ENCODE results near the gene SPTY2D1. TPM values are rescaled to one million over a fixed set of nuclear protein-coding genes. Genes with fewer than 3 reads are reported as not detected.
"Not testable (repeated sequence)": the region's sequence is repeated elsewhere in the genome, so short reads cannot be mapped to it uniquely, and the experiment has no call there.

SPTY2D1 gene
- total RNA-seq, 2 experiments from 2014 or later: 15.6 to 15.8 TPM

GRCh38 chr11:18668131-18668530, 34.0 kb upstream of the SPTY2D1 start:
- no peaks in the 10 kb centered on the region for H3K9me2 ChIP-seq (ENCODE audit: insufficient read depth, low read length)
- no peaks in the 10 kb centered on the region for H4K20me1 ChIP-seq (ENCODE audit: insufficient read depth, low read length)
- ChIA-PET POLR2A (no interaction called here), CTCF (ENCODE audit: unreplicated experiment) (no interaction called here)
- no peak overlapping the region for H2AFZ ChIP-seq (ENCODE audit: low read length)
- H3K4me1 ChIP-seq (ENCODE audit: insufficient read depth, low read length, poor library complexity, severe bottlenecking): no peaks in the 10 kb centered on the region
- no peak for TF ChIP-seq EZH2phosphoT487 (IDR thresholded peaks at IDR 0.05; ENCODE audit: borderline replicate concordance, low read depth, low read length)
- TF ChIP-seq, protein P1, sequence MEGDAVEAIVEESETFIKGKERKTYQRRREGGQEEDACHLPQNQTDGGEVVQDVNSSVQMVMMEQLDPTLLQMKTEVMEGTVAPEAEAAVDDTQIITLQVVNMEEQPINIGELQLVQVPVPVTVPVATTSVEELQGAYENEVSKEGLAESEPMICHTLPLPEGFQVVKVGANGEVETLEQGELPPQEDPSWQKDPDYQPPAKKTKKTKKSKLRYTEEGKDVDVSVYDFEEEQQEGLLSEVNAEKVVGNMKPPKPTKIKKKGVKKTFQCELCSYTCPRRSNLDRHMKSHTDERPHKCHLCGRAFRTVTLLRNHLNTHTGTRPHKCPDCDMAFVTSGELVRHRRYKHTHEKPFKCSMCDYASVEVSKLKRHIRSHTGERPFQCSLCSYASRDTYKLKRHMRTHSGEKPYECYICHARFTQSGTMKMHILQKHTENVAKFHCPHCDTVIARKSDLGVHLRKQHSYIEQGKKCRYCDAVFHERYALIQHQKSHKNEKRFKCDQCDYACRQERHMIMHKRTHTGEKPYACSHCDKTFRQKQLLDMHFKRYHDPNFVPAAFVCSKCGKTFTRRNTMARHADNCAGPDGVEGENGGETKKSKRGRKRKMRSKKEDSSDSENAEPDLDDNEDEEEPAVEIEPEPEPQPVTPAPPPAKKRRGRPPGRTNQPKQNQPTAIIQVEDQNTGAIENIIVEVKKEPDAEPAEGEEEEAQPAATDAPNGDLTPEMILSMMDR (conservative IDR thresholded peaks at IDR 0.05; ENCODE audit: low read length): no peak
- no peak overlapping the region for H3K4me2 ChIP-seq (ENCODE audit: low read length)
- no TSS peak for BruUV-seq (replicated peaks)
- no peaks in the 10 kb centered on the region for H3K36me3 ChIP-seq (ENCODE audit: insufficient read depth, low read length)
- intact Hi-C loops (cut with micrococcal nuclease; ENCODE audit: unreplicated experiment): no loop called here
- H3K4me3 ChIP-seq (ENCODE audit: low read depth, low read length, poor library complexity, severe bottlenecking): no peak overlapping the region
- no peak overlapping the region for H3K27ac ChIP-seq (ENCODE audit: low read depth, low read length, poor library complexity, severe bottlenecking)
- no peaks in the 10 kb centered on the region for H3K79me2 ChIP-seq (ENCODE audit: insufficient read depth, low read depth, low read length)
- DNase-seq (ENCODE audit: low spot score): no peak
- H3K9me3 ChIP-seq (ENCODE audit: low read length): no peaks in the 10 kb centered on the region

DNA sequence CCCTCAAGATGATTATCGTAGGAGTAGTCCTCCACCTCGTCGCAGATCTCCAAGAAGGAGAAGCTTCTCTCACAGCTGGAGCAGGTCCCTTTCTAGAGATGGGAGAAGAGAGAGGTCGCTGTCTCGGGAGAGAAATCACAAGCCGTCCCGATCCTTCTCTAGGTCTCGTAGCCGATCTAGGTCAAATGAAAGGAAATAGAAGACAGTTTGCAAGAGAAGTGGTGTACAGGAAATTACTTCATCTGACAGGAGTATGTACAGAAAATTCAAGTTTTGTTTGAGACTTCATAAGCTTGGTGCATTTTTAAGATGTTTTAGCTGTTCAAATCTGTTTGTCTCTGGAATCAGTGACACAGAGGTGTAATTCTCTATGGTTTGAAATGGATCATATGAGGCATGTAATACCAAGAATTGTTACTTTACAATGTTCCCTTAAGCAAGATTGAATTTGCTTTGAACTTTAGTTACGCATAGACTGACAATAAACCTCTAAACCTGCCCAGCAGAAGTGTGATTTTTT, 31.3 kb upstream of the SPTY2D1 start:
- H3K4me1 ChIP-seq (ENCODE audit: insufficient read depth, low read length, poor library complexity, severe bottlenecking); H3K36me3 ChIP-seq (ENCODE audit: insufficient read depth, low read length); H3K27ac ChIP-seq (ENCODE audit: low read depth, low read length, poor library complexity, severe bottlenecking); H4K20me1 ChIP-seq (ENCODE audit: insufficient read depth, low read length); H3K9me3 ChIP-seq (ENCODE audit: low read length); H3K4me3 ChIP-seq (ENCODE audit: low read depth, low read length, poor library complexity, severe bottlenecking); CTCF ChIA-PET (ENCODE audit: unreplicated experiment); H3K4me2 ChIP-seq (ENCODE audit: low read length); intact Hi-C loops (cut with micrococcal nuclease; ENCODE audit: unreplicated experiment); BruUV-seq (replicated peaks); H2AFZ ChIP-seq (ENCODE audit: low read length); H3K79me2 ChIP-seq (ENCODE audit: insufficient read depth, low read depth, low read length); DNase-seq (ENCODE audit: low spot score); H3K9me2 ChIP-seq (ENCODE audit: insufficient read depth, low read length): not testable (repeated sequence)
- POLR2A ChIA-PET: interaction anchor here (0.6 to 1.1 kb wide), 2 partner anchors 10 to 11 kb away, joined by 4 to 7 read pairs; no protein-coding TSS in a partner anchor

GRCh38 chr11:18657673-18658072, 23.5 kb upstream of the SPTY2D1 start:
- Histone ChIP-seq H3K4me1 (ENCODE audit: insufficient read depth, low read length, poor library complexity, severe bottlenecking) (no peaks in the 10 kb centered on the region), H4K20me1 (ENCODE audit: insufficient read depth, low read length) (no peaks in the 10 kb centered on the region), H3K36me3 (ENCODE audit: insufficient read depth, low read length) (no peaks in the 10 kb centered on the region), H3K27ac (ENCODE audit: low read depth, low read length, poor library complexity, severe bottlenecking) (no peak overlapping the region), H3K4me3 (ENCODE audit: low read depth, low read length, poor library complexity, severe bottlenecking) (no peak overlapping the region), H3K79me2 (ENCODE audit: insufficient read depth, low read depth, low read length) (no peaks in the 10 kb centered on the region), H3K9me3 (ENCODE audit: low read length) (no peaks in the 10 kb centered on the region), H3K4me2 (ENCODE audit: low read length) (no peak overlapping the region), H2AFZ (ENCODE audit: low read length) (no peak overlapping the region), H3K9me2 (ENCODE audit: insufficient read depth, low read length) (no peaks in the 10 kb centered on the region)
- POLR2A ChIA-PET: no interaction called here
- intact Hi-C loops (cut with micrococcal nuclease; ENCODE audit: unreplicated experiment): no loop called here
- no TSS peak for BruUV-seq (replicated peaks)
- CTCF ChIA-PET (ENCODE audit: unreplicated experiment): no interaction called here
- TF ChIP-seq, protein P1 (conservative IDR thresholded peaks at IDR 0.05; ENCODE audit: low read length): no peak
- no peak for TF ChIP-seq EZH2phosphoT487 (IDR thresholded peaks at IDR 0.05; ENCODE audit: borderline replicate concordance, low read depth, low read length)
- DNase-seq (ENCODE audit: low spot score): no peak
